Activated CD4-positive, CD25-positive, alpha-beta regulatory T cell (primary cell): Measurements from ENCODE around the gene CHI3L2.
"Not testable (repeated sequence)": the region's sequence is repeated elsewhere in the genome, so short reads cannot be mapped to it uniquely, and the experiment has no call there.

Experiments used
- DNase-seq, 4 experiments: peaks; one replicate each; lab custom pipeline; 2025; lab: John Stamatoyannopoulos, UW

CHI3L2 gene

DNA sequence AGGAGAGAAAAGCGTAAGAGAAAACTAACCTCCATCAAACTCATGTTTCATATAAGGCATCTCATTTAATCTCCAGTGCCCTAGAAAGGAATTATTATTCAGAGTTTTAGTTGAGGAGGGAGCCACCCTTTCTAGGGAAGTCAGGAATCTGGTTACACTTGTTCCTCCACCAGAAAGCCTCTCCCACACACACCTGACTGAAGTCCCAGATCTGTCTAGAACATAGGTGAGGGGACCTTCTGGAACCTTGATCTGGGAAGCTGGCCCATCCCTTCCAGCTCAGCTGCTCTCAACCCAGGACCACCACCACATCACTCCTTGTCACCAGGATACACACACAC is 25.2 kb upstream of the CHI3L2 start:
- DNase-seq: no peak

DNA sequence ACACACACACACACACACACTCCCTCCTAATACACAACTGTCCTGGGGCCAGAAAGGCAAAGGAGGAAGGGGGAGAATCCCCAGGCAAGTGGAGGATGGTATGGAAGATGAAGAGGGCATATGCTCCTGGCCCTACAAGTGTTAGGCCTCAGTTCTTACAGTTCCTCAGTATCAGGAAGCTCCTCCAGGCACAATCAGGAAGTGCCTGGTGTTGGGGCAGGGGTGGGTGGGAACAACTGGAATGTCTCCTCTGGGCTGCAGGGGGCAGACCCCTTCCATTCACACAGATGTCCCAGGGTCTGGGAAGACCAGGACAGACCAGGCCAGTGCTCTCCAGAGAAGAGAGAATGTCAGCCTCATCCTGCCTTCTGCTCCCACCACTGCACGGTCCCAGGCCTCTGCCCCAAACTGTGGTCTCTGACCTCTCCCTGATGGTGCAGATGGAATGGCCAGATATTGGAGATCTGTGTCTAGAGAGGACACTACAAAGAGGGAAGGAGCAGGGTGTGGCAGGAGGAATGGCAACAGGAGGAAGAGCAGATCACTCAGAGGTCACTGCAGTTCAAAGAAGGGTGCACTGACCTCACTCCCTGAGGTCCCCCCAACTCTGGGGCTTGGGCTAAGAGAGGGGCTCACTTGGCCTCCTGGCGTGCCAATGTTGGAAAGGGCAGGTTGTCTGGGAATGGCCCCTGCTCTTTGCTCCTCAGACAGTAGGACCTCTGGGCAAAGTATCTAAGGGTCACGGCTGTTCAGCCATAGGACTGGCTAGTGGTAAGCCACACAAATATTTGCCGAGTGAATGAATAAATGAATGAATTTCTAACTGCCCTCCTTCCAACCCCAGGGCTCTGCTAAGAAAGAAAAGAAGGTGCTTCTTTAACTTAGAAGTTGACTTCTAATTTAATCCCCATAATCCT is 24.5 kb upstream of the CHI3L2 start:
- no peak for DNase-seq

DNA sequence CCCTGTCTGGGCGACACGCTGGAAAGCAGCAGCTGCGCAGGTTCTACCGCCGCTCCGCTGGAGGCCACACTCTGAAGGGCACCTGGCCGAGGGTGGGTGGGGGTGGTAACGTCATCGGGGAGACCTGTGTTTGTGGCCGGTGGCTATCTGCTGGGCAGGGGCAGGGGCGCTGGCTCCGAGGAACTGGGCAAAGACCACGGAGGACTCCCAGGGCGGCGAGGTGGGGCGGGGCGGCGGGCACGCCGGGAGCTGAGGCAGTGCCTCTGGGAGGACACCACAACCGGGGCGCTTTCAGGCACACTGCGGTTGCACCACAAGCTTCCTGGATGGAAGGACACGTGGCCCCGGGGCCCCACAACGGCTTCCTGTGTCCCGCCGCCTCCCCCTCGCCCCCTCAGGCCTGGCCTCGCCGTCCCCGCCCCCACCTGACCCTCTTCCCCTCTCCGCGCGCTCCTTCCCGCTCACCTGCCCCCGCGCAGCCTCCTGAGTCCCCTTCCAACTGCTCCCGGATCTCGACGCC is 23.8 kb upstream of the CHI3L2 start:
- DNase-seq: peak; percentile 43 to 80 (median 58)

DNA sequence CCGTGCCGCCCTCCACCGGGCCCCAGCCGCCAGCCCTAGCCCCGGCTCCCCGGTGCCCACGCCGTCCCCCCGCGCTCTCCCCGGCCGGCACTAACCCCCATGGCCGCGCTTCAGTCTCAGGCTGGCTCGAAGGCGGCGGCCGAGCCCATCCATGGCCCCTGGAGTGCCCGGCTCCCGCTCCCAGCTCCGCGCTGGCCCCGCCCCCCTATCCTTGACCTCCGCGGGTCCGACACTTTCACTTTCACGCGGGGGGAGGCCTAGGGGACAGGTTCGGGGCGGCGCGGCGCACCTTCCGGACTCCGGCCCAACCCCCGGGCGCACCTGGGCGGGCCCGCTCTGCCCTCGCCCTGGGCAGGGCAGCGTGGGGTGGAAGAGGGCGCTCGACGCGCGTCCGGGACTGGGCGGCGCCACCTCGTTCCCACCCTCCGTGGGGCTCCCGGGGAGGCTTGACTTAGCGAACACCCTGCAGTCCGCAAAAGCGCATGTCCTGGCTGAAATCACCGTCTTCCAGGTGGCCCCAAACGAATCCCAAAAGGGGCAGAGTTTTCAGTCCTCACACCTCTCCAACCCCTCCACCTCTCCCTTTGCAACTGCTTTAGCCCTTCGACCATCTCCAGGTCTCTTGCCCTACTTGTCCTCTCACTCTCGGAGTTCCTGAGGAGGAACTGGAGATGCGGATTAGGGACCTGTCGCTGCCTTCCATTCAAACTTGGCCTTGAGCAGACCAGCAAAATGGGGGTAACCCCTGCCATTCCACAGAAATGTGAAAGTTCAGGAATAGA is 23.1 kb upstream of the CHI3L2 start:
- peak; percentile 28 to 64 (median 44) for DNase-seq

DNA sequence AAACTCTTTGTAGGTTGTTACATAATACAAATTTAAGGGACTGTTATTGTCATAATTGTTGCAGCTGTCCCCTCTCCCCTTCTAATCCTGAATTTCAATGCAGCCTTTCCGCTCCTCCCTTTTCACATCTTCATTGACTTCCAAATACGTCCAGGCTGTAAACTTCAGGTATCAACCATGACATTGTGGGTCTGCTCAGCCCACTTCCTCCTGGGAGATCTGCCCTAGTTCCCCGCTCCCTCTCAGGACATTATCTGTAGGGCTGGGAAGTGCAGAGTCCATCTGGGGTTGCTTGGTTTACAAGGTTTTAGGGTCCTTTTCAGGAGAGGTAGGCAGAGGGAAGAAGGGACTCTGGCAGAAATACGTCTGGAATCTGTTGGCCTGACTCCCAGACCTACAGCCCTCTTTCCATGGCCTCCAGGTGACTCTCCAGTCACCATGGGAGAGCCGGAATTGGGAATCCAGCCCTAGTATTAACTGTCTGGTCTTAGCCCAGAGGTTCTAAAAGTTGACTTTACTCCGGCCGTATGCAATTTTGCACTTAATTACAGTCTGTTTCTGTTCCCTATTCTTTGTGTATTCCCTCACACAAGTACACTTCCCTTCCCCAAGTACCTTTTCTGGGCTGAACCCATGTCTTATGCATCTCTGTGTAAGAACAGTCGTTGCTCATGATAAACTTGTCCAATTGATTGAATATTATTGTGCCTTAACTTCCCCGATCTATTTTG is 22.4 kb upstream of the CHI3L2 start:
- DNase-seq: no peak

DNA sequence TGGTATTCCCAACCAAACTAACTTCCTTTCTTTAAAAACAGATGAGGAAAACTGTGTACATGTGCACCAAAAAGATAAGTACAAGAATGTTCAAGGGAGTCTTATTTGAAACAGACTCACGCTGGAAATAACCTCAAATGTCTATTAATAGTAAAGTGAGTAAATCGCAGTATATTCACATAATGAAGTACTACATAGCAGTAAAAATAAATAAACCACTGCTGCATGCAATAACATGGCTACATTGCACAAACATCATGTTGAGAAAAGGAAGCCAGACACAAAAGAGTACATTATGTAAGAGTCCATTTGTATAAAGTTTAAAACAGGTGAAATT is 21.8 kb upstream of the CHI3L2 start:
- no peak for DNase-seq

DNA sequence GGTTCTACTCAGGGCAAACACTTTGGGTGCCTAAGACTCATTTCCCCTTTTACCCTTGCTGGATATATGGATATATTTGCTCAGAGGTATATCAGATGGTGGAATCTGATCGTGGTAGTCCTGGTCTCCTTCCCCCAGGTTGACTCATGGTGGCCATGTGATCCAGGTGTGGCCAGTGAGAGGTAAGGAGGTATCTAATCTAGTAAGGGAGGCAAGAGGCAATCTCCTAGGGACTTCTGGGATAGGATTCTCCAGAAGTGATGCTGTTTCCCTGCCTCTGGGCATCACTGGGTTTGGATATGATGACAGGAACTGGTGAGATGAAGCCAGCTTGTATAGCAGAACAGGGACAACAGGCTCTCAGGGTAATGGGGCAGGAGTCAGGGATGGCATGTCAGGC is 18.6 kb upstream of the CHI3L2 start:
- DNase-seq: no peak

GRCh38 chr1:111209622-111210021 is 17.9 kb upstream of the CHI3L2 start:
- DNase-seq: no peak

DNA sequence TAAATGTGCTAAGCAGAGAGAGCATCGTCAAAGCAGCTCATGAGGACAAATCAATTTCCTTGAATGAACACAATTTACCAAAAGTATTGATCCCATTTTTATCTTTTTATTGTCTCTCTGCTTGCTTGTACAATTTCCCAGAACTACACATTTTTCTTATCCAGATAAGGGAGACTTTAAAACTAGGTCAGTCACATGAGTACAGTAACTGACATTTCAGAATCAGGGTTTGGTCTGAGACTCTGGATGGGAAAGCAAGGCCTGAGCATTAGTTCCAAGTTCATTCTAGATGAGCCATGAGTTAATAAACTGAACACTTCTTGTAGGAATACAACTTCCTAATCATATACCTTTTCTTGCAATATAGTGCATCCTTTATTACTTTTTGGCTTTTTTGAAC is 15.6 kb upstream of the CHI3L2 start:
- DNase-seq: no peak

DNA sequence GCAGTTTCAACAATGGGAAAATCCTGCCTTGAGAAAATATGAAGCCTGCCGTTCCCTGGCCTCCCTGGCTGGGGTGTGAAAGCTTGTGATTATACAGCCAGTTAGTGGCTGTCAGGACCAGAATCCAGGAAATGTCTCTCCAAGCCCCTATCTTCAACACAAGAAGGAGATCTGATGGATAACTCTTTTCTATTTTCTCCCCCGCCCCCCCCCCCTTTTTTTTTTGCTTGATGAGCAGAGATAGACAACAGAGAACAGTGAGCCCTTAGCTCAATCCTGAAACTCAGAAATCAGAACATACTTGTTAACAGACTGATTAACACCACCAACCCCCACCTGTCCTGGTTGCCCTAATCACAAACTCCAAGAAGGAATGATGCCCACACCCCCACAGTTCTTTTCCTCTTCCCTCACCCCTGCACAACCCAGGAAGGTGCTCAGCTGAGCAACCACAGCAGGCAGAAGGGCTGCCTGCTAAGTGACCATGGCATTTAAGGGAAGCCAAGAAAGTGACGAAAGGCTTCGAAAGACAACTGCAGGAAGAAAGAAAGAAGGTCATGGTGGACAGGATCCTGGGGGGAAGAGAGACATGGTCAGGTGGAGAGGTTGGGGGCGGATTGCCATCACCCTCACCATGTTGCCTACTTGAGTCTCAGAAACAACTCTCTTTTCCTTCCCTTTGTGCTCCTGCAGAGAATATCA is 14.7 kb upstream of the CHI3L2 start:
- DNase-seq: no peak

DNA sequence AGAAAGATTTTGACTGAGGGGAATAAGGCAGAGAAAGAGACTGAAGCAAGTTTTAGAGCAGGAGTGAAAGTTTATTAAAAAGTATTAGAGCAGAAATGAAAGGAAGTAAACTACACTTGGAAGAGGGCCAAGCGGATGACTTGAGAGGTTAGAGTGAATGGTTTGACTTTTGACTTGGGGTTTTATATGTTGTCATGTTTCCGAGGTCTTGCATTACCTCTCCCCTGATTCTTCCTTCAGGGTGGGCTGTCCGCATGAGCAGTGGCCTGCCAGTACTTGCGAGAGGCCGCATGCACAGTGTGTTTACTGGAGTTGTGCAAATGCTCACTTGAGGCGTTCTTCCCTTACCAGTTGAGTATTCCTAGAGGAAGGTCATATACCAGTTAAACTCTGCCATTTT is 14.1 kb upstream of the CHI3L2 start:
- no peak for DNase-seq

DNA sequence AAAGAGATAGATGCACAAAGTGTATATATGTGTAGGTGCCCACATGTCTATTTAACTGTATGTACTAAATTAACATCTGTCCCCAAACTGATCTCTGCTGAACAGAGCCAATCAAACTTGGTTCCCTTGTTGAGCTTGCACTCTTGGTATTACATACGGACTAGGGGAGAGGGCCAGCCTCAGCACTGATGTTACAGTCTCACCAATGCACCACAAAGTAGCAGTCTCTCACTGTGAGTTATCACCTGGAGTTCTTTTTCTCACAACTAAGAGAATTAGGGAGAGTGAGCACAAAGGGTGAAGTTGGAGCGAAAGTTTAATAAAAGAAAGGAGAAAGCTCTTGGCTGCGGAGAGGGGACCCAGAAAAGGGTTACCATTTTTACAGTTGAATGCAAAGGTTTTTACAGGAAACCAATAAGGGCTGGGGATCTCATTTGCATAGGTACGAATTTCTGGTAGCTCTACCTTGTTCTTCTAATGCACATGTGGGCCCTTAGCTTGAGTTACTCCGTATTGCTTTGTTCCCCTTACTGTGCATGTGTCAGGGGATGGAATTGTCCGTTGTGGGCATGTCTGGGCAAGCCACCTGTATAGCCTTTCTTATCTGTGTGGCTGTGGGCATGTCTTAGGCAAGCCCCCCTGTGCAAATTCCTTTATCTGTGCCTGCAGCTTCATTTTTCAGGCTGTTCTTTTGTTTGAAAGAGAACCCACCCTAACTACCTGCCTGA is 13.3 kb upstream of the CHI3L2 start:
- DNase-seq: no peak

DNA sequence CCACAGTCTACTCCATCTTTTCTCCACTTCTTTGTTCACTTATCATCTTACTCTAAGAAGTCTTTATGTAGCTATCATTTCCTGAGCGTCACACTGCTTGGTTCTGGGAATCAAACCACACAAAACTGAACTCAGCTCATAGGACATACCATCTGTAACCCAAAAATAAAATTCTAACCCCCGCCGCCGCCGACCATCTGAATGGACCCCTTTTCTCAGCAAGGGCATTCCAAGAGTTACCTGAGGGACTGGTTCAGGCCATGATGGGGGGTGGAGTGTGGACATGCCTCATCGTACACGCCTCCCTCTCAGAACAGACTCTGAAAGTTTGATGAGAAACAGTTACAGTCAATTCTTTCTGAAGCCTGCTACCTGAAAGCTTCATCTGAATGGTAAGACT is 12.6 kb upstream of the CHI3L2 start:
- DNase-seq: peak in 3 of 4 experiments; percentile 21 to 35 (median 33)

DNA sequence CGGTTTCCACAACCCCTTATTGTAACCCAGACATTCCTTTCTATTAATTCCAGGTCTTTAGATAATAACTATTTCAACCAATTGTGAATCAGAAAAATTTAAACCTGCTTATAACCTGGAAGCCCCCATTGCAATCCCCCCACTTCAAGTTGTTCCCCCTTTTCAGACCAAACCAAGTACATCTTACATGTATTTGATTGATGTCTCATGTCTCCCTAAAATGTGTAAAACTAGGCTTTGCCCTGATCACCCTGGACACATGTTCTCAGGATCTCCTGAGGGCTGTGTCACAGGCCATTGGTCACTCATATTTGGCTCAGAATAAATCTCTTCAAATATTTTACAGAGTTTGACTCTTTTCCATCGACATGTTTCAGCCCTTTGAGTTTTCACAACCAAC is 12.2 kb upstream of the CHI3L2 start:
- DNase-seq: not testable (repeated sequence)

DNA sequence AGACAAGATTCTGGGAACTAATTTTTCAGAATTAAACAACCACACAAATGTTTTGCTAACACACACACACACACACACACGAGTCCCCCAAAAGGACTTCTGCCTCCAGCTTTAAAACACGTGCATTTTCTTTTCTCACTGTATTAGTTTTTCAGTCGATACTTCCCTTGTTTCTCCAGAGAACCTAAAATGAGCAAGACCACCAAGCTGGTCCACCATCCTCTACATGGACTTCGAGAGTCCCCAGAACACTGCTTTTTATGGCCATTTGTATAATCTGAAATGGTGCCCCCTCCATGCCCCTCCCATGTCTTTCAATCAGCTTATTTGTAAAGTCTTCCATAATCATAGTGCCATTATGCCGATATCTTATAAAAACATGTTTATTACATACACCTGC is 10.8 kb upstream of the CHI3L2 start:
- no peak for DNase-seq

DNA sequence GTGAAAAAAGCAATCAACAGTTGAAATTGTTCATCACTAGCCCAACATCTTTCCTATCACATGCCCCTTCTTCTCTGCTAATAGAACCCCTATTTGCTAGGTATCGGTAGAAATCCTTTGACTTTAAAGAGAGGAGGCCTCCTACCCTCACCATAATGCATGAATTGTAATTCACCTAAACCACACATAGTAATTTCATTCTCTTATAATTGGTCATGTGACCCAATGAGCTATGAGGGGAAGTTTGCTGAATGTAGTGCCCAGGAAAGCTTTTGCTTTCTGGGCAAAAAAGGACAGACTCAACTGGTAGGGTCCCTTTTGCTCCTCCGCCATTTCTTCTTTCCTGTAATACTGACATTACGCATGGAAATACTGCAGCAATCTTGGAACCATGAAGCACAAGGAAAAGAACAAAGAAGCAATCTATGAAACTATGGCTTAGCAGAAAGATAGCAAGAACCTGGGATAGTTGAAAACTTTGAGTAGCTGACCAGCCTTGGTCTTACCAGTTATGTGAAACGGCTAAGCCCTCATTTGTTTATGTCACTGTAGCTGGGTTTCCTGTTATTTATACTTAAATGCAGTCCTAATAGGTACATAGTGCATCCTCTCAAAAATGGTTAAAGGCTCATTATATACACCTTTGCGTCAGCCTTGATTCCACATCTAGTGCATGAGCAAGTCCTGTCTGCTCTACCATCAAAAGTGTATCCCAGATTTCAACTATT is 10.2 kb upstream of the CHI3L2 start:
- DNase-seq: no peak

GRCh38 chr1:111218701-111219556 is 8.6 kb upstream of the CHI3L2 start:
- DNase-seq: no peak

GRCh38 chr1:111219557-111220286 is 7.8 kb upstream of the CHI3L2 start:
- no peak for DNase-seq
